OCI-LY1 (cell line): ENCODE data around the gene PYCR2.

Experiments used
- CTCF ChIP-seq: fragments of 200-600 bp; sonication (generic), shearing (Covaris generic); IDR thresholded peaks from 2 replicates; pipeline ENCODE4 v1.5.1; 2017; ENCODE audit warnings: mild to moderate bottlenecking, antibody characterized with exemption, low read length, moderate library complexity, mixed read lengths
- EZH2 ChIP-seq: fragments of 200-600 bp; sonication (generic), shearing (Covaris generic); IDR thresholded peaks from 2 replicates; pipeline ENCODE4 v1.8.0; 2017; ENCODE audit warnings: borderline replicate concordance, mixed run types, mild to moderate bottlenecking, antibody characterized with exemption, low read length, moderate library complexity, mixed read lengths

- TF ChIP-seq CTCF: no peak
- TF ChIP-seq EZH2: no peak
These were observed 34.0 kb upstream of the PYCR2 start for GRCh38 chr1:225958041-225958440.
